Thyroid gland (tissue), 4 donors: Measurements from ENCODE around the gene SLC37A1.

Experiments
- CTCF ChIP-seq, 6 experiments: fragments of 200-600 bp in 3 of 6; fragments of 450-650 bp in 3 of 6; sonication (generic) in 3 of 6; IDR thresholded peaks; one replicate each; pipeline ENCODE4 v1.5.1; 2016 to 2019; ENCODE audit warnings: antibody characterized with exemption in 6 of 6, mild to moderate bottlenecking in 2 of 6, inconsistent platforms in 1 of 6, moderate library complexity in 1 of 6
- POLR2A ChIP-seq, 2 donors: fragments of 450-650 bp; IDR thresholded peaks; one replicate each; pipeline ENCODE4 v1.6.1; 2017; ENCODE audit warnings: antibody characterized with exemption in 2 of 2, mild to moderate bottlenecking in 2 of 2, moderate library complexity in 1 of 2

GRCh38 chr21:42523941-42524340 lies 10.3 kb downstream of the SLC37A1 start:
- TF ChIP-seq CTCF (IDR thresholded peaks at IDR 0.05) (no peak), POLR2A (IDR thresholded peaks at IDR 0.05) (no peak)
